Measurements from ENCODE around the gene DDX10. TPM values are rescaled to one million over a fixed set of nuclear protein-coding genes. Genes with fewer than 3 reads are reported as not detected.

DDX10 gene
- total RNA-seq, 1 donor from 2014 or later, result 32.0 TPM

DNA sequence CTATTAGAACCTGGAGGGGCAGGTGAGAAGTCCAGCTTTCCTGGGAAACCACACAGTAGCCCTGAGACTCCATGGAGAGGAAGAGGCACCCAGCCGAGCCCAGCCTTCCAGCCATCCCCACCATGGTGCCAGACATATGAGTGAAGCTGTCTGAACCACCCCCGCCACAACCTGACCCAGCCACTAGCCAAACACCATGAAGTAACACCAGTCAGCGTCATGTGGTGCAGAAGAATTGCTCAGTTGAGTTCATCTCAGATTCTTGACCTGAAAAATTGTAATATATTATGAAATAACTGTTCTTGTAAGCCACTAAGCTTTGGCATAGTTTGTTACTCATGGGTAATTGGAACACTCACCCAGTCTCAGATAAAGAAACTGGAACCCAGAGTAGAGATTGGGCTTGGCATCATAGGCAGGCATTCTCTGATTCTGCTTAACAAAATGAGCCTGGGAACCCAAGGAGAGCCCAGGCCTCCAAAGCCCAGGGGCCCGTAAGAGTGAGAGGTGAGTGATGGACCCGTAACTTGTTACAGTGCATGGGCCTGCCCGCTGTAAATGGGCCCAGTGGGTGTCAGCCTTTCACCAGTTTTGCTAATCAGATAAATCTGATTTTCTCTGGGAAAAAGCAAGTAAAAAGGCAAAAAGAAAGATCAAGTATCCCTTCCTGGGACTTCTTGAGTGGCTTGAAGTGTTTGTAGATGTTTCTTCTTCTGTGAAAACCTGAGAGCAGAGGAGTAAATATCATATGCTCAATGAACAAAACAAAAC lies 305.5 kb downstream of the DDX10 start:
- intact Hi-C loops (cut with micrococcal nuclease), result no loop called here

GRCh38 chr11:108973402-108974162 lies 308.7 kb downstream of the DDX10 start:
- intact Hi-C loops (cut with micrococcal nuclease), result no loop called here

DNA sequence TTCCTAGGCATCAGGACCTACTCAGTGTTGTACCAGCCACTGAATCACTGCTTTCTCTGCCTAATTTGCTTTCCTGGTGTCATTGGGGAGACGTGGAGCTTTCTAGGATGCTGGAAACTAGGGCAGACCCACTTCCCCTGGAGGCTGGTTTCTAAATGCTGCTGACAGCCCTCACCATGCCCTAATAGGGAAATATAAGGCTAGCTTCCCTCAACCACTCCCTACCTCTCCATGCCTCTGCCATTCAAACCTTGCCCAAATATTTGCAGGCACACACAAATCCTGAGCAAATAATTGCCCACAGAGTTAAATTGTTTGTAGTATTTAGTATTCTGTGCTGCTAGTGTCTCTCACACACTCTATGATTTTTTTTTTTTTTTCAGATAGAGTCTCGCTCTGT lies 310.2 kb downstream of the DDX10 start:
- intact Hi-C loops (cut with micrococcal nuclease), result no loop called here

DNA sequence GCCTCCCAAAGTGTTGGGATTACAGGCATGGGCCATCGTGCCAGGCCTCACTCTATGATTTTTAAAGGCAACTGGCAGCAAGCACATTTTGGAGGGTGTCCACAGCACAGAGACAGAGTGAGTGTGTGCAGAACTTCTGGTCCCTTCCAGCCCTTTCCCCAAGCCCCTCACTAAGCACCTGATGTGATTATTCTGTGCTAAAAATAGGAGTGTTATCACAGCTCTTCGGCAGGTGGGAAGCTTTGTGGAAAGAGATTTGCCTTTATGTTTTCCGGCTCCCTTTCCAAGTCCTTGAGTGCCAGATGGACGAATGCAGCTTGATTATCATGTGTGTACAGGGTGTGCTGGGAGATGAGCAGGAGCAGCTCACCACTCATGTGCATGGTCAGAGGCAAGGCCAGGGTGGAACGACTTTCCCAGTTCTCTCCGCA lies 310.8 kb downstream of the DDX10 start:
- intact Hi-C loops (cut with micrococcal nuclease), result no loop called here

DNA sequence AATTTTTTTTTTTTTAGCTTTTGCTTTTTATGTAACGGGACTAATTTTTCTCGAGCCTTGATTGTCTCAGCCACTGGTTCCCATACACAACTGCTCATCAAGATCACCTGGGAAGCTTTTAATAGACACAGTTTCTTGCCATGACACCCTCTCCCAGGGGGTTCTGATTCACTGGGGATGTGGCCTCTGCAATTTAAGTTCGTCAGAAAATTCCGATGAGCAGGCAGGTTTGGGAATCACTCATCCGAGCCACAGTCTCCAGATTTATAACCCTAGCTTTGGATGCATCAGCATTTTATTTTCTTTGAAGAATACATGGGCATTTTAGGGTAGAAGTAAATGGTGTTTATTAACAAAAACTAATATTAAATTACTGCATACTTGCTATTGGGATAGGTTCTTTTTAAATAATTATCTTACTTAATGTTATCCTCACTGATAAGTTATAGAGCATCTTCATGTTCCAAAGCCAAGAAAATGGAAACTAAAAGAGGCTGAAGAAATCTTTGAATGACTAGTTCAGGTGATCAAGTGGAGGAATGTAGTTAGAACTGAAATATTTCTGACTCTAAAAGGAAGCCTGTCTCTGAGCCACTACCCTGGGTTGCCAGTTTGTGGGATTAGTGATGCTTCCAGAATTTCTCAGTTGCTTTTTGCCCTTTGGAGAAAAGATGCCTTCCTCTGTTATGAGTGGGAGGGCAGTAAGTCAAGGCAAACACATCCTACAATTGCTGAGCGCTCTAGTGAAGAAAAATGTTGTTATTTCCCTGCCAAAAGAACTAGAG lies 319.0 kb downstream of the DDX10 start:
- intact Hi-C loops (cut with micrococcal nuclease), result no loop called here

DNA sequence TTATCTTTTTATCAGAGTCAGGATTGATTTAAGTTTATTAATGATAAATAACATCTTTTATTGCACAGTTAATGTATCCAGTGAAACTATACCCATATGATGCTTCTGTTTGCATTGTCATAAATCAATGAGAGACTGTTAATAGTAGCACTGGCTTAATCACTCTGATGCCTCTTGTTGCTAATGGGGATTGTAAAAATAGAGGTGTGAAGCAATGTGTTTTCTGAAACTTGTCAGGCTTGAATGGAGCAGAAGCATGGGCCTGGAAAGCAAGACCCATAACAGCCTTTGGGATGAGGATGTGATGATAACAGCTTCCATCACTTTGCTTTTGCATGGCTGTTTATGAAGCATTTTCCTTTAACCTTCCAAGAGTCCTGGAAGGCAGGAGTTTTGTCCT lies 319.7 kb downstream of the DDX10 start:
- intact Hi-C loops (cut with micrococcal nuclease), result no loop called here

- intact Hi-C loops (cut with micrococcal nuclease), result no loop called here
These were observed 320.5 kb downstream of the DDX10 start for GRCh38 chr11:108985236-108985944.

GRCh38 chr11:108985945-108986279 lies 321.0 kb downstream of the DDX10 start:
- intact Hi-C loops (cut with micrococcal nuclease), result no loop called here

Other genes with a start within 250 kb of the DDX10 start
- gene C11orf65, start 197.5 kb upstream of the DDX10 start, total RNA-seq, result 0.20 and 0.39 TPM in 2 replicates
- 15.5 and 16.4 TPM in 2 replicates for gene POGLUT3, start 166.7 kb upstream of the DDX10 start, total RNA-seq
- gene EXPH5, start 71.3 kb upstream of the DDX10 start, total RNA-seq, result 0.84 and 0.89 TPM in 2 replicates